Caco-2 (cell line): ENCODE data around the gene CD151. TPM values are rescaled to one million over a fixed set of nuclear protein-coding genes. Genes with fewer than 3 reads are reported as not detected.

Experiments used
- BruUV-seq: library from RNA; stranded (reverse); fragments of 400-500 nt; replicated peaks from 2 replicates; lab custom pipeline; 2021; lab: Mats Ljungman, UMichigan
- CTCF ChIA-PET: fragments of 300-600 bp; sonication (Branson Sonifier 250); formaldehyde crosslinking; loops from one replicate; lab custom pipeline; 2022; ENCODE audit warnings: antibody characterized with exemption; lab: Charles Lee
- POLR2A ChIA-PET: fragments of 300-600 bp; sonication (Branson Sonifier 250); formaldehyde crosslinking; loops from one replicate; lab custom pipeline; 2022; ENCODE audit warnings: antibody characterized with exemption; lab: Charles Lee
- DNase-seq, 2 experiments: peaks; one replicate each; pipeline versions ENCODE4 v3.0.0 to v3.0.0-alpha.2; 2020 to 2022
- H3K27me3 ChIP-seq: replicated peaks from 2 replicates; pipeline ENCODE4 v1.6.0; 2011; ENCODE audit warnings: low read length; ENCODE audit not compliant: control insufficient read depth, insufficient read depth
- H3K36me3 ChIP-seq: 2 replicates; pipeline ENCODE4 v1.5.1; 2011; ENCODE audit warnings: low read length; ENCODE audit not compliant: control insufficient read depth, insufficient read depth
- H3K4me1 ChIP-seq: fragments of 250-450 bp; sonication (Bioruptor Pico); 2 replicates; pipeline ENCODE4 v1.5.1; 2020; ENCODE audit warnings: mild to moderate bottlenecking
- H3K4me3 ChIP-seq: 2 replicates; pipeline ENCODE4 v1.5.1; 2011; ENCODE audit warnings: low read depth, mild to moderate bottlenecking, control low read depth, low read length
- H3K9me3 ChIP-seq: fragments of 250-450 bp; sonication (Bioruptor Pico); 2 replicates; pipeline ENCODE4 v1.5.1; 2020; ENCODE audit warnings: mild to moderate bottlenecking, moderate library complexity
- H3K27ac Mint-ChIP-seq: one replicate; pipeline ENCODE4 v1.8.0; 2022; ENCODE audit warnings: mixed read lengths; ENCODE audit not compliant: unreplicated experiment
- H3K27me3 Mint-ChIP-seq: one replicate; pipeline ENCODE4 v1.8.0; 2022; ENCODE audit warnings: mixed read lengths; ENCODE audit not compliant: insufficient read depth, unreplicated experiment
- H3K36me3 Mint-ChIP-seq: one replicate; pipeline ENCODE4 v1.8.0; 2022; ENCODE audit warnings: mild to moderate bottlenecking, mixed read lengths; ENCODE audit not compliant: insufficient read depth, unreplicated experiment
- H3K4me1 Mint-ChIP-seq: one replicate; pipeline ENCODE4 v1.8.0; 2022; ENCODE audit warnings: low read depth, mixed read lengths; ENCODE audit not compliant: unreplicated experiment
- H3K4me3 Mint-ChIP-seq: one replicate; pipeline ENCODE4 v1.8.0; 2022; ENCODE audit warnings: mild to moderate bottlenecking, moderate library complexity, mixed read lengths; ENCODE audit not compliant: unreplicated experiment
- H3K9me3 Mint-ChIP-seq: one replicate; pipeline ENCODE4 v1.8.0; 2022; ENCODE audit warnings: mixed read lengths; ENCODE audit not compliant: unreplicated experiment
- CTCF ChIP-seq, 2 experiments: fragments of 200-600 bp in 1 of 2; IDR thresholded peaks; 1 replicate in 1 of 2; 2 replicates in 1 of 2; pipeline versions ENCODE4 v1.5.1 to v1.8.0; 2011 to 2022; ENCODE audit warnings: antibody characterized with exemption in 1 of 2, control low read depth in 1 of 2, inconsistent platforms in 1 of 2, low read depth in 1 of 2, low read length in 1 of 2, mild to moderate bottlenecking in 1 of 2, moderate library complexity in 1 of 2; ENCODE audit not compliant: insufficient read depth in 1 of 2, severe bottlenecking in 1 of 2, unreplicated experiment in 1 of 2
- intact Hi-C: fragments of 100-400 bp; cut with micrococcal nuclease; formaldehyde crosslinking; loops from one replicate; pipeline ENCODE4 v1.10.0; 2022; ENCODE audit not compliant: unreplicated experiment
- total RNA-seq: library from RNA; stranded (reverse); gene quantifications from 2 replicates; pipeline ENCODE4 v1.2.3, GENCODE V29; 2022

The CD151 gene
- total RNA-seq, 1 experiment from 2014 or later = 268 TPM

GRCh38 chr11:841981-842369 lies 9.2 kb downstream of the CD151 start:
- Histone ChIP-seq H3K9me3 (no peaks in the 10 kb centered on the region), H3K4me3 (peak overlapping the region; percentile 68), H3K27me3 (no peaks in the 10 kb centered on the region), H3K36me3 (peaks cover 8% of the 10 kb centered on the region), H3K4me1 (peaks cover 26% of the 10 kb centered on the region)
- Mint-ChIP-seq H3K27ac (peak overlapping the region; percentile 85), H3K4me3 (peak overlapping the region; percentile 90), H3K4me1 (peaks cover 18% of the 10 kb centered on the region), H3K27me3 (no peaks in the 10 kb centered on the region), H3K9me3 (no peaks in the 10 kb centered on the region), H3K36me3 (peaks cover 64% of the 10 kb centered on the region)
- intact Hi-C loops = no loop called here
- POLR2A ChIA-PET = no interaction called here
- TF ChIP-seq CTCF (IDR thresholded peaks at IDR 0.05; ENCODE audit: insufficient read depth in 1 of 2, low read depth in 1 of 2, low read length in 1 of 2, severe bottlenecking in 1 of 2, unreplicated experiment in 1 of 2) = no peak
- CTCF ChIA-PET = interaction anchor here (1.5 kb wide), 1 partner anchor 23 kb away, joined by 3 read pairs; no protein-coding TSS in a partner anchor
- TSS peak; percentile 72 for BruUV-seq
- DNase-seq = peak in 1 of 2 experiments; percentile 54

- Histone ChIP-seq H3K4me3 (peak within 1 kb of the TSS; percentile 68), H3K9me3 (no peaks in the 10 kb centered on the region), H3K36me3 (peaks cover 5% of the 10 kb centered on the region), H3K4me1 (peaks cover 26% of the 10 kb centered on the region), H3K27me3 (no peaks in the 10 kb centered on the region)
- H3K4me1 Mint-ChIP-seq = peaks cover 18% of the 10 kb centered on the region
- no peak for TF ChIP-seq CTCF (IDR thresholded peaks at IDR 0.05; ENCODE audit: insufficient read depth in 1 of 2, low read depth in 1 of 2, low read length in 1 of 2, severe bottlenecking in 1 of 2, unreplicated experiment in 1 of 2)
- peak; percentile 90 to 94 for DNase-seq
- H3K4me3 Mint-ChIP-seq = peak within 1 kb of the TSS; percentile 90
- H3K27ac Mint-ChIP-seq = peak within 1 kb of the TSS; percentile 88
- POLR2A ChIA-PET = interaction anchor here (0.6 to 1.2 kb wide), 3 partner anchors 9 to 1146 kb away, joined by 3 to 4 read pairs (median 4); partner anchors contain the start of gene RPLP2
- CTCF ChIA-PET = interaction anchor here (1.5 kb wide), 1 partner anchor 23 kb away, joined by 3 read pairs; no protein-coding TSS in a partner anchor
- H3K27me3 Mint-ChIP-seq = no peaks in the 10 kb centered on the region
- no TSS peak for BruUV-seq
- H3K36me3 Mint-ChIP-seq = peaks cover 58% of the 10 kb centered on the region
- no peaks in the 10 kb centered on the region for H3K9me3 Mint-ChIP-seq
- intact Hi-C loops = loop anchor here (1.0 kb wide), 1 partner anchor 9 kb away; no protein-coding TSS in a partner anchor
Measured at GRCh38 chr11:842370-843002, 9.7 kb downstream of the CD151 start, which contains the start of the genes POLR2L and TSPAN4. Gene POLR2L, minus strand, starts transcription at chr11:842529. Its CDS starts 21 bp downstream, at chr11:842508. Gene TSPAN4, plus strand, starts transcription at chr11:842852. Its CDS starts 7,453 bp downstream, at chr11:850305.

- CTCF ChIA-PET = interaction anchor here (0.6 to 1.5 kb wide), 3 partner anchors 9 to 24 kb away, joined by 3 to 4 read pairs (median 3); no protein-coding TSS in a partner anchor
- H3K36me3 ChIP-seq = peaks cover 3% of the 10 kb centered on the region
- no TSS peak for BruUV-seq
- H3K4me3 ChIP-seq = peak overlapping the region; percentile 68
- H3K9me3 ChIP-seq = no peaks in the 10 kb centered on the region
- Mint-ChIP-seq H3K27me3 (no peaks in the 10 kb centered on the region), H3K9me3 (no peaks in the 10 kb centered on the region), H3K36me3 (peaks cover 52% of the 10 kb centered on the region), H3K4me3 (peak overlapping the region; percentile 90), H3K4me1 (peaks cover 18% of the 10 kb centered on the region), H3K27ac (peak overlapping the region; percentile 88)
- no peak for TF ChIP-seq CTCF (IDR thresholded peaks at IDR 0.05; ENCODE audit: insufficient read depth in 1 of 2, low read depth in 1 of 2, low read length in 1 of 2, severe bottlenecking in 1 of 2, unreplicated experiment in 1 of 2)
- H3K27me3 ChIP-seq = no peaks in the 10 kb centered on the region
- peaks cover 30% of the 10 kb centered on the region for H3K4me1 ChIP-seq
- intact Hi-C loops = loop anchor here (1.0 kb wide), 1 partner anchor 10 kb away; no protein-coding TSS in a partner anchor
- DNase-seq = no peak
- POLR2A ChIA-PET = interaction anchor here (0.6 to 1.2 kb wide), 4 partner anchors 9 to 1145 kb away, joined by 3 to 12 read pairs (median 4); partner anchors contain the start of gene RPLP2
Measured at GRCh38 chr11:843086-843734, 10.5 kb downstream of the CD151 start.
